Spleen (tissue), 7 donors: ENCODE measurements around the gene FAM177B.

ENCODE experiments used
- POLR2A ChIP-seq, 3 donors: fragments of 450-650 bp; IDR thresholded peaks; one replicate each; pipeline ENCODE4 v1.5.1; 2017; ENCODE audit warnings: antibody characterized with exemption in 3 of 3, mild to moderate bottlenecking in 1 of 3
- POLR2AphosphoS5 ChIP-seq, 3 donors: sonication (generic); formaldehyde crosslinking; IDR thresholded peaks; one replicate each; pipeline ENCODE4 v1.5.1; 2017; ENCODE audit warnings: antibody characterized with exemption in 3 of 3
- TF ChIP-seq, protein P1 (sequence below), 11 experiments: fragments of 200-600 bp in 7 of 11; fragments of 450-650 bp in 4 of 11; sonication (generic) in 4 of 11; IDR thresholded peaks in 8 of 11; conservative IDR thresholded peaks in 3 of 11; 1 replicate in 7 of 11; 2 replicates in 4 of 11; pipeline versions ENCODE4 v1.4.0 to v1.8.0; 2016 to 2021; ENCODE audit warnings: antibody characterized with exemption in 11 of 11, inconsistent platforms in 4 of 11, mild to moderate bottlenecking in 1 of 11
- donor health status: DM: no; HTN: no; CAD: no; lungs with moderate emphysema.
- donor health status: DM: no; HTN: no; CAD: no.
- donor health status: DM: no; HTN: no; CAD: no.

DNA sequence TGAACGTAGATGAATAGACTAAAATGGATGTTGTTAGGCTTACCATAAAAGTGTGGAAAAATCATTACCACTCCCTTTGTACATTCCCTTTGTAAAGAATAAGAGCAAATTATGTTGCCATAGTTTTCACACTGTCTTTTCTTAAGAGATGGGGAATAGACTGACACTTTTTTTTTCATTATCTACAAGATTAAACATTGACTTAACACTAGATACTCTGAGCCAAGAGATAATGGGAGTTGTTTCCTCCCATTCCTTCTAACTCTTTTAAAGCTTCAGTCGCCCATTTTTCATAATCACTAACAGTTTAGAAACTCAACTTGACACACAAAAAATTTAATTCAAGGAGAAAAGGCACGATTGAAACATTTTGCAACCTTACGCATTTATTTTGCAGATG lies 34.8 kb upstream of the FAM177B start:
- TF ChIP-seq, protein P1, sequence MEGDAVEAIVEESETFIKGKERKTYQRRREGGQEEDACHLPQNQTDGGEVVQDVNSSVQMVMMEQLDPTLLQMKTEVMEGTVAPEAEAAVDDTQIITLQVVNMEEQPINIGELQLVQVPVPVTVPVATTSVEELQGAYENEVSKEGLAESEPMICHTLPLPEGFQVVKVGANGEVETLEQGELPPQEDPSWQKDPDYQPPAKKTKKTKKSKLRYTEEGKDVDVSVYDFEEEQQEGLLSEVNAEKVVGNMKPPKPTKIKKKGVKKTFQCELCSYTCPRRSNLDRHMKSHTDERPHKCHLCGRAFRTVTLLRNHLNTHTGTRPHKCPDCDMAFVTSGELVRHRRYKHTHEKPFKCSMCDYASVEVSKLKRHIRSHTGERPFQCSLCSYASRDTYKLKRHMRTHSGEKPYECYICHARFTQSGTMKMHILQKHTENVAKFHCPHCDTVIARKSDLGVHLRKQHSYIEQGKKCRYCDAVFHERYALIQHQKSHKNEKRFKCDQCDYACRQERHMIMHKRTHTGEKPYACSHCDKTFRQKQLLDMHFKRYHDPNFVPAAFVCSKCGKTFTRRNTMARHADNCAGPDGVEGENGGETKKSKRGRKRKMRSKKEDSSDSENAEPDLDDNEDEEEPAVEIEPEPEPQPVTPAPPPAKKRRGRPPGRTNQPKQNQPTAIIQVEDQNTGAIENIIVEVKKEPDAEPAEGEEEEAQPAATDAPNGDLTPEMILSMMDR (IDR thresholded peaks at IDR 0.05 in 8 of 11, conservative IDR thresholded peaks at IDR 0.05 in 3 of 11): no peak
- no peak for TF ChIP-seq POLR2AphosphoS5 (IDR thresholded peaks at IDR 0.05)
- no peak for TF ChIP-seq POLR2A (IDR thresholded peaks at IDR 0.05)
